K562 (cell line): ENCODE measurements around the gene ICAM1. TPM values are rescaled to one million over a fixed set of nuclear protein-coding genes. Genes with fewer than 3 reads are reported as not detected.

Source experiments
- ATAC-seq: fragments of 200-7000 bp; cut with Tn5 transposase; 3 replicates; pipeline ENCODE4 v1.9.1; 2020; ENCODE audit warnings: moderate library complexity
- BruUV-seq: library from RNA; stranded (reverse); fragments of 400-500 nt; replicated peaks from 2 replicates; lab custom pipeline; 2021; lab: Mats Ljungman, UMichigan
- CTCF ChIA-PET: fragments of 300-600 bp; formaldehyde crosslinking; extraction: SDS; loops from one replicate; lab custom pipeline; 2021; ENCODE audit warnings: low intra/inter-chr PET ratio; lab: Yijun Ruan, JAX
- POLR2A ChIA-PET: fragments of 300-600, 350-650 bp; sonication (Branson Sonifier 250); formaldehyde crosslinking; extraction: SDS; loops from one replicate; lab custom pipeline; 2021; ENCODE audit warnings: antibody characterized with exemption, inconsistent platforms; lab: Yijun Ruan, JAX
- DNase-seq, 4 experiments: peaks; one replicate each; pipeline versions ENCODE4 v3.0.0 to v3.0.0-alpha.2; 2011 to 2018; ENCODE audit warnings: low spot score in 3 of 4, mixed read lengths in 3 of 4; ENCODE audit errors: extremely low read depth in 1 of 4
- FAIRE-seq: peaks from 2 replicates; lab custom pipeline; 2011; peaks lifted over from hg19 to GRCh38; lab: Jason Lieb, UNC
- H2AFZ ChIP-seq: 2 replicates; pipeline ENCODE4 v1.6.0; 2011; ENCODE audit warnings: low read depth, low read length, control low read depth, inconsistent platforms
- H3K27ac ChIP-seq: fragments of 200-600 bp; 3 replicates; pipeline ENCODE4 v1.8.0; 2011; ENCODE audit warnings: low read depth, mild to moderate bottlenecking, control low read depth, inconsistent platforms, low read length, moderate library complexity, mixed read lengths; ENCODE audit errors: extremely low read depth
- H3K27me3 ChIP-seq, 2 experiments: fragments of 300-600 bp in 1 of 2; 2 replicates in 1 of 2; 3 replicates in 1 of 2; pipeline versions ENCODE4 v1.6.0 to v1.8.0; 2011; ENCODE audit warnings: inconsistent platforms in 2 of 2, low read length in 2 of 2, mild to moderate bottlenecking in 1 of 2, mixed read lengths in 1 of 2, moderate library complexity in 1 of 2; ENCODE audit not compliant: control insufficient read depth in 2 of 2, insufficient read depth in 2 of 2
- H3K36me3 ChIP-seq: fragments of 300-600 bp; 3 replicates; pipeline ENCODE4 v1.8.0; 2011; ENCODE audit warnings: mild to moderate bottlenecking, low read length, inconsistent platforms; ENCODE audit not compliant: control insufficient read depth, insufficient read depth
- H3K4me1 ChIP-seq, 2 experiments: fragments of 200-600 bp in 1 of 2; replicated peaks in 1 of 2; 2 replicates in 1 of 2; 3 replicates in 1 of 2; pipeline versions ENCODE4 v1.5.1 to v1.8.0; 2011; ENCODE audit warnings: inconsistent platforms in 2 of 2, low read length in 2 of 2, mild to moderate bottlenecking in 1 of 2, mixed read lengths in 1 of 2, moderate library complexity in 1 of 2; ENCODE audit not compliant: control insufficient read depth in 2 of 2, insufficient read depth in 2 of 2
- H3K4me2 ChIP-seq: 2 replicates; pipeline ENCODE4 v1.6.1; 2011; ENCODE audit warnings: low read length, control low read depth, inconsistent platforms, mixed read lengths; ENCODE audit not compliant: insufficient read depth
- H3K4me3 ChIP-seq: fragments of 200-600 bp; sonication (generic), shearing (Covaris generic); 2 replicates; pipeline ENCODE4 v1.5.1; 2016; ENCODE audit warnings: control low read depth, inconsistent platforms
- H3K79me2 ChIP-seq: fragments of 200-600 bp; 3 replicates; pipeline ENCODE4 v1.8.0; 2011; ENCODE audit warnings: low read length, inconsistent platforms; ENCODE audit not compliant: control insufficient read depth, insufficient read depth
- H3K9ac ChIP-seq, 2 experiments: 2 replicates each; pipeline versions ENCODE4 v1.6.0 to v1.6.1; 2011; ENCODE audit warnings: low read depth in 2 of 2, low read length in 2 of 2, control low read depth in 1 of 2, inconsistent platforms in 1 of 2, mild to moderate bottlenecking in 1 of 2, mixed read lengths in 1 of 2; ENCODE audit not compliant: insufficient read depth in 1 of 2
- H3K9me1 ChIP-seq: one replicate; pipeline ENCODE4 v1.6.0; 2011; ENCODE audit warnings: inconsistent platforms, mild to moderate bottlenecking, low read length, moderate library complexity; ENCODE audit not compliant: control insufficient read depth, insufficient read depth
- H3K9me3 ChIP-seq: replicated peaks from 2 replicates; pipeline ENCODE4 v1.5.1; 2011; ENCODE audit warnings: low read depth, low read length, inconsistent platforms; ENCODE audit not compliant: control insufficient read depth, insufficient read depth
- H4K20me1 ChIP-seq: replicated peaks from 2 replicates; pipeline ENCODE4 v1.6.1; 2011; ENCODE audit warnings: low read length, inconsistent platforms, mixed read lengths; ENCODE audit not compliant: control insufficient read depth, insufficient read depth
- CSDE1 ChIP-seq, 2 experiments: fragments of 450-650 bp; IDR thresholded peaks; 2 replicates each; pipeline ENCODE4 v1.6.1; 2016; ENCODE audit warnings: mild to moderate bottlenecking in 1 of 2
- ELF4 ChIP-seq: fragments of 450-650 bp; formaldehyde crosslinking; IDR thresholded peaks from 2 replicates; pipeline ENCODE4 v1.4.0; 2022; ENCODE audit warnings: missing genetic modification characterization
- FIP1L1 ChIP-seq: fragments of 200-400 bp; formaldehyde crosslinking; IDR thresholded peaks from 2 replicates; pipeline ENCODE4 v1.6.1; 2018; ENCODE audit warnings: mild to moderate bottlenecking, low read depth, low read length; ENCODE audit not compliant: poor library complexity, severe bottlenecking
- FOSL1 ChIP-seq: fragments of 200-800 bp; sonication (Bioruptor generic); conservative IDR thresholded peaks from 2 replicates; pipeline ENCODE4 v1.6.1; 2016; ENCODE audit warnings: missing genetic modification characterization, missing compliant biosample characterization
- FOXJ2 ChIP-seq: fragments of 200-800 bp; sonication (Bioruptor generic); IDR thresholded peaks from 2 replicates; pipeline ENCODE4 v1.6.1; 2016; ENCODE audit warnings: missing genetic modification characterization, missing compliant biosample characterization
- FOXP1 ChIP-seq: sonication (generic); formaldehyde crosslinking; IDR thresholded peaks from 2 replicates; pipeline ENCODE4 v1.8.0; 2022; ENCODE audit warnings: mild to moderate bottlenecking, missing genetic modification reagents
- HDAC2 ChIP-seq: fragments of 450-650 bp; IDR thresholded peaks from 2 replicates; pipeline ENCODE4 v1.6.1; 2016; ENCODE audit warnings: mild to moderate bottlenecking
- HMG20A ChIP-seq: fragments of 450-650 bp; formaldehyde crosslinking; conservative IDR thresholded peaks from 2 replicates; pipeline ENCODE4 v1.4.0; 2020; ENCODE audit warnings: mild to moderate bottlenecking, mixed read lengths
- HMGN3 ChIP-seq: IDR thresholded peaks from 2 replicates; pipeline ENCODE4 v1.6.1; 2011; ENCODE audit warnings: borderline replicate concordance, low read depth, mild to moderate bottlenecking, mixed read lengths, low read length; ENCODE audit not compliant: insufficient read length; ENCODE audit errors: extremely low read depth
- ILK ChIP-seq: fragments of 450-650 bp; IDR thresholded peaks from 2 replicates; pipeline ENCODE4 v1.6.1; 2016; ENCODE audit warnings: missing genetic modification characterization, low read depth, mild to moderate bottlenecking, missing compliant biosample characterization, moderate library complexity, borderline replicate concordance
- KDM1A ChIP-seq, 2 experiments: fragments of 450-650 bp; IDR thresholded peaks; 2 replicates each; pipeline ENCODE4 v1.6.1; 2016; ENCODE audit warnings: mild to moderate bottlenecking in 2 of 2
- MEF2D ChIP-seq: conservative IDR thresholded peaks from 2 replicates; pipeline ENCODE4 v1.6.1; 2016; ENCODE audit warnings: low read depth, missing genetic modification characterization, missing compliant biosample characterization
- NFIC ChIP-seq: fragments of 450-650 bp; IDR thresholded peaks from 2 replicates; pipeline ENCODE4 v1.6.1; 2017; ENCODE audit warnings: mild to moderate bottlenecking, inconsistent platforms
- POLR2A ChIP-seq: fragments of 450-650 bp; conservative IDR thresholded peaks from 2 replicates; pipeline ENCODE4 v1.6.1; 2016
- TARDBP ChIP-seq: fragments of 450-650 bp; IDR thresholded peaks from 2 replicates; pipeline ENCODE4 v1.6.1; 2016
- ZBTB7A ChIP-seq: IDR thresholded peaks from 2 replicates; pipeline ENCODE4 v1.6.1; 2011; ENCODE audit warnings: low read depth, mild to moderate bottlenecking, low read length, moderate library complexity, borderline replicate concordance; ENCODE audit not compliant: control insufficient read depth
- ZNF134 ChIP-seq: fragments of 250-450 bp; sonication (Bioruptor Pico); conservative IDR thresholded peaks from 2 replicates; pipeline ENCODE4 v1.4.0; 2020
- ZNF551 ChIP-seq: fragments of 250-450 bp; sonication (Bioruptor Pico); IDR thresholded peaks from 2 replicates; pipeline ENCODE4 v1.5.0; 2021; ENCODE audit warnings: mild to moderate bottlenecking, moderate library complexity
- WGBS: fragments of 100-300 bp; shearing (Covaris generic); methylation state at CpG from one replicate; pipeline ENCODE4 v1.1.6; 2016; ENCODE audit warnings: low coverage, mixed read lengths; ENCODE audit not compliant: insufficient coverage; ENCODE audit errors: missing lambda C conversion rate; 5-methylcytosine and 5-hydroxymethylcytosine counted together
- in situ Hi-C: fragments of 300-500 bp; cut with MboI; formaldehyde crosslinking; loops from 4 replicates; pipeline ENCODE4 v1.15.0; 2018; ENCODE audit warnings: inconsistent platforms, mixed read lengths
- intact Hi-C: fragments of 100-400 bp; cut with micrococcal nuclease; formaldehyde crosslinking; loops from 2 replicates; pipeline ENCODE4 v1.14.2; 2022
- polyA plus RNA-seq, 8 experiments: library from polyadenylated mRNA; depleted of rRNA in 4 of 8; stranded (reverse) in 5 of 8; unstranded in 3 of 8; fragments of >200 nt; fragmentation: Nextera tagmentation in 2 of 8; fragmentation: Illumina TruSeq in 1 of 8; extraction: Ambion mirVana in 2 of 8; extraction: Trizol in 1 of 8; gene quantifications; 2 replicates each; pipeline versions ENCODE4 v1.2.1 to v1.2.3, GENCODE V29; 2011 to 2014; ENCODE audit warnings: inconsistent platforms in 1 of 8, missing spikeins in 1 of 8
- total RNA-seq, 7 experiments: library from RNA; depleted of rRNA in 6 of 7; stranded (reverse); fragments of >200 nt in 6 of 7; fragmentation: Illumina TruSeq in 2 of 7; extraction: Trizol in 2 of 7; gene quantifications; 2 replicates each; pipeline versions ENCODE4 v1.2.1 to v1.2.3, GENCODE V29; 2011 to 2021; ENCODE audit warnings: low replicate concordance in 1 of 7
- TF ChIP-seq, protein P1 (sequence below): fragments of 250-450 bp; sonication (Bioruptor Pico); IDR thresholded peaks from 2 replicates; pipeline ENCODE4 v1.8.0; 2021; ENCODE audit warnings: borderline replicate concordance, mild to moderate bottlenecking, moderate library complexity; ENCODE audit not compliant: poor library complexity, severe bottlenecking
- TF ChIP-seq, protein P2 (sequence below): fragments of 450-650 bp; formaldehyde crosslinking; IDR thresholded peaks from 2 replicates; pipeline ENCODE4 v1.4.0; 2022; ENCODE audit warnings: missing genetic modification characterization
- TF ChIP-seq, protein P3 (sequence below), 2 experiments: fragments of 450-650 bp in 1 of 2; sonication (generic) in 1 of 2; formaldehyde crosslinking in 1 of 2; IDR thresholded peaks in 1 of 2; conservative IDR thresholded peaks in 1 of 2; 2 replicates each; pipeline versions ENCODE4 v1.6.1 to v1.8.1; 2016 to 2023; ENCODE audit warnings: mild to moderate bottlenecking in 2 of 2, moderate library complexity in 2 of 2, inconsistent platforms in 1 of 2, missing genetic modification reagents in 1 of 2

ICAM1 gene
- total and polyA plus RNA-seq, 9 of the 15 experiments (the other 6 are each of a cell fraction or from before 2014, with no cell fraction given), result 2.3 to 24.4 (median 13.4) TPM

DNA sequence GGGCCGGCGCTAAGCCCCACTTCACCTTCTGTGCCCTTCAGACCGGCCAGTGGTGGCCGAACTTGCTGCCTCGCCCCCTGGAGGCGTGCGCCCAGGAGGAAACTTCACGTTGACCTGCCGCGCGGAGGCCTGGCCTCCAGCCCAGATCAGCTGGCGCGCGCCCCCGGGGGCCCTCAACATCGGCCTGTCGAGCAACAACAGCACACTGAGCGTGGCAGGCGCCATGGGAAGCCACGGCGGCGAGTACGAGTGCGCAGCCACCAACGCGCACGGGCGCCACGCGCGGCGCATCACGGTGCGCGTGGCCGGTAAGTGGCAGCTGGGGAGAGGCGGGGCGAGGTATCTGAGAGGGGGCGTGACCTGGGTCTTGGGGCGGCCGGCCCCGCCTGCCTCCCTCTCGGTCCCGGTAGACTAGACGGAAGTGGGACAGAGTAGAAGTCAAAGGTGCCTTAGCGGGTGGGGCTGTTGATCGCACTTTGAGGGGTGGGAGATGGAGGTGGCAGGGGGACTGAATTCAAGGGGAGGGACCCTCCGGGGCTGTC, 24.5 kb downstream of the ICAM1 start:
- FAIRE-seq, result no peak
- ChIA-PET CTCF (no interaction called here), POLR2A (interaction anchor here (0.7 to 0.8 kb wide), 2 partner anchors 10 to 106 kb away, joined by 3 to 4 read pairs; no protein-coding TSS in a partner anchor)
- no TSS peak for BruUV-seq
- H3K27ac ChIP-seq, result no peak overlapping the region
- H3K9ac ChIP-seq, result peak overlapping the region in 1 of 2 experiments; percentile 2; a peak in 1 of 4 replicates
- DNase-seq, result peak in 2 of 4 experiments; percentile 39 to 42
- no peak overlapping the region for H3K4me2 ChIP-seq
- 96% methylated on average over 20 of the region's 48 CpGs for WGBS
- peaks cover 2% of the 10 kb centered on the region; the same call in 1 of the 2 replicates for H3K9me3 ChIP-seq
- H3K79me2 ChIP-seq, result peaks cover 55% of the 10 kb centered on the region
- peaks cover 21 to 74% of the 10 kb centered on the region in 2 experiments; a peak in 4 of 5 replicates for H3K4me1 ChIP-seq
- no peak overlapping the region for H2AFZ ChIP-seq
- H4K20me1 ChIP-seq, result no peaks in the 10 kb centered on the region; the same call in 1 of the 2 replicates
- H3K27me3 ChIP-seq, result no peaks in the 10 kb centered on the region
- H3K36me3 ChIP-seq, result peaks cover 40% of the 10 kb centered on the region; the same call in 2 of the 3 replicates
- no peak overlapping the region for H3K4me3 ChIP-seq
- in situ Hi-C loops, result no loop called here
- intact Hi-C loops, result no loop called here
- H3K9me1 ChIP-seq, result no peaks in the 10 kb centered on the region
- no peak for ATAC-seq
- TF ChIP-seq MEF2D (tag), result no peak
- TF ChIP-seq HMG20A, result no peak
- TF ChIP-seq, protein P1, sequence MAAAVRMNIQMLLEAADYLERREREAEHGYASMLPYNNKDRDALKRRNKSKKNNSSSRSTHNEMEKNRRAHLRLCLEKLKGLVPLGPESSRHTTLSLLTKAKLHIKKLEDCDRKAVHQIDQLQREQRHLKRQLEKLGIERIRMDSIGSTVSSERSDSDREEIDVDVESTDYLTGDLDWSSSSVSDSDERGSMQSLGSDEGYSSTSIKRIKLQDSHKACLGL (CRISPR knock-in tag), result no peak
- TF ChIP-seq, protein P2, sequence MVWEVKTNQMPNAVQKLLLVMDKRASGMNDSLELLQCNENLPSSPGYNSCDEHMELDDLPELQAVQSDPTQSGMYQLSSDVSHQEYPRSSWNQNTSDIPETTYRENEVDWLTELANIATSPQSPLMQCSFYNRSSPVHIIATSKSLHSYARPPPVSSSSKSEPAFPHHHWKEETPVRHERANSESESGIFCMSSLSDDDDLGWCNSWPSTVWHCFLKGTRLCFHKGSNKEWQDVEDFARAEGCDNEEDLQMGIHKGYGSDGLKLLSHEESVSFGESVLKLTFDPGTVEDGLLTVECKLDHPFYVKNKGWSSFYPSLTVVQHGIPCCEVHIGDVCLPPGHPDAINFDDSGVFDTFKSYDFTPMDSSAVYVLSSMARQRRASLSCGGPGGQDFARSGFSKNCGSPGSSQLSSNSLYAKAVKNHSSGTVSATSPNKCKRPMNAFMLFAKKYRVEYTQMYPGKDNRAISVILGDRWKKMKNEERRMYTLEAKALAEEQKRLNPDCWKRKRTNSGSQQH, result no peak
- no peak for TF ChIP-seq FOSL1 (tag)
- TF ChIP-seq ZNF134 (CRISPR knock-in tag), result no peak
- no peak for TF ChIP-seq ZBTB7A
- no peak for TF ChIP-seq KDM1A (IDR thresholded peaks at IDR 0.05)
- no peak for TF ChIP-seq CSDE1 (IDR thresholded peaks at IDR 0.05)
- TF ChIP-seq FOXJ2 (tag), result no peak
- 0 out of 2 replicates have a peak, but pooled peaks have one; percentile 11 for TF ChIP-seq POLR2A
- TF ChIP-seq ZNF551 (CRISPR knock-in tag), result no peak
- TF ChIP-seq ELF4 (CRISPR knock-in tag), result no peak
- TF ChIP-seq, protein P3, sequence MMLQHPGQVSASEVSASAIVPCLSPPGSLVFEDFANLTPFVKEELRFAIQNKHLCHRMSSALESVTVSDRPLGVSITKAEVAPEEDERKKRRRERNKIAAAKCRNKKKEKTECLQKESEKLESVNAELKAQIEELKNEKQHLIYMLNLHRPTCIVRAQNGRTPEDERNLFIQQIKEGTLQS (IDR thresholded peaks at IDR 0.05), result 0 out of 2 replicates have a peak, but pooled peaks have one; percentile 22
- TF ChIP-seq, protein P3 (CRISPR knock-in tag; conservative IDR thresholded peaks at IDR 0.05), result no peak
- TF ChIP-seq HMGN3, result no peak
- TF ChIP-seq FIP1L1, result peak; percentile 61
- TF ChIP-seq TARDBP, result no peak
- TF ChIP-seq NFIC, result peak; percentile 40; the same call in 1 of the 2 replicates
- TF ChIP-seq ILK (tag), result no peak
- TF ChIP-seq HDAC2, result no peak
- TF ChIP-seq FOXP1 (CRISPR knock-in tag), result no peak
